T-cell (primary cell): Measurements from ENCODE around the gene CKAP4. TPM values are rescaled to one million over a fixed set of nuclear protein-coding genes. Genes with fewer than 3 reads are reported as not detected.

Source experiments
- ATAC-seq, 4 experiments: fragments of 200-7000 bp in 3 of 4; fragments of 150-1000 bp in 1 of 4; cut with Tn5 transposase; replicated peaks in 1 of 4; 1 replicate in 3 of 4; 2 replicates in 1 of 4; pipeline ENCODE4 v1.10.0; 2021; ENCODE audit warnings: moderate library complexity in 3 of 4, mild to moderate bottlenecking in 2 of 4, moderate number of reproducible peaks in 1 of 4
- CTCF ChIA-PET, 2 donors: fragments of 300-600 bp; sonication (Branson Sonifier 250); formaldehyde crosslinking; loops; one replicate each; lab custom pipeline; 2022; ENCODE audit warnings: antibody characterized with exemption in 2 of 2; lab: Charles Lee
- POLR2A ChIA-PET, 2 donors: fragments of 300-600 bp; sonication (Branson Sonifier 250); formaldehyde crosslinking; loops; one replicate each; lab custom pipeline; 2022; ENCODE audit warnings: antibody characterized with exemption in 2 of 2; lab: Charles Lee
- DNase-seq, 35 experiments: peaks; one replicate each; pipeline versions ENCODE4 v3.0.0 to v3.0.0-alpha.2; 2013 to 2023
- H3K27ac ChIP-seq: one replicate; pipeline ENCODE4 v1.5.1; 2013; ENCODE audit warnings: low read length
- H3K27me3 ChIP-seq, 2 experiments: replicated peaks in 1 of 2; 1 replicate in 1 of 2; 2 replicates in 1 of 2; pipeline versions ENCODE4 v1.6.1 to v1.7.0; 2013; ENCODE audit warnings: low read length in 1 of 2, mixed read lengths in 1 of 2; ENCODE audit not compliant: control insufficient read depth in 2 of 2, insufficient read depth in 2 of 2; ENCODE audit errors: extremely low read depth in 1 of 2
- H3K36me3 ChIP-seq, 2 donors: 1 replicate in 1 of 2; 2 replicates in 1 of 2; pipeline versions ENCODE4 v1.6.1 to v1.7.0; 2013; ENCODE audit warnings: low read length in 1 of 2; ENCODE audit not compliant: control insufficient read depth in 2 of 2, insufficient read depth in 1 of 2; ENCODE audit errors: extremely low read depth in 1 of 2
- H3K4me1 ChIP-seq, 2 experiments: 1 replicate in 1 of 2; 2 replicates in 1 of 2; pipeline versions ENCODE4 v1.6.1 to v1.7.0; 2013; ENCODE audit warnings: low read length in 2 of 2, mixed read lengths in 1 of 2; ENCODE audit not compliant: insufficient read depth in 2 of 2, control insufficient read depth in 1 of 2; ENCODE audit errors: extremely low read depth in 1 of 2
- H3K4me3 ChIP-seq, 2 donors: 1 replicate in 1 of 2; 2 replicates in 1 of 2; pipeline versions ENCODE4 v1.5.1 to v1.7.0; 2013; ENCODE audit warnings: mild to moderate bottlenecking in 2 of 2, low read length in 1 of 2, moderate library complexity in 1 of 2; ENCODE audit not compliant: control insufficient read depth in 1 of 2; ENCODE audit errors: extremely low read depth in 1 of 2
- H3K9me3 ChIP-seq: 2 replicates; pipeline ENCODE4 v1.7.0; 2013
- H3K27ac Mint-ChIP-seq, 2 donors: one replicate each; pipeline ENCODE4 v1.8.0; 2020 to 2021; ENCODE audit warnings: mild to moderate bottlenecking in 2 of 2, mixed read lengths in 2 of 2
- H3K27me3 Mint-ChIP-seq, 2 donors: one replicate each; pipeline ENCODE4 v1.8.0; 2021 to 2022; ENCODE audit warnings: mixed read lengths in 2 of 2
- H3K36me3 Mint-ChIP-seq: one replicate; pipeline ENCODE4 v1.8.0; 2021; ENCODE audit warnings: mixed read lengths
- H3K4me1 Mint-ChIP-seq, 3 donors: one replicate each; pipeline ENCODE4 v1.8.0; 2020 to 2022; ENCODE audit warnings: mixed read lengths in 3 of 3, mild to moderate bottlenecking in 1 of 3
- H3K4me3 Mint-ChIP-seq, 3 donors: one replicate each; pipeline ENCODE4 v1.8.0; 2020 to 2022; ENCODE audit warnings: mild to moderate bottlenecking in 3 of 3, mixed read lengths in 3 of 3, moderate library complexity in 3 of 3
- H3K9me3 Mint-ChIP-seq, 3 donors: one replicate each; pipeline ENCODE4 v1.8.0; 2020 to 2022; ENCODE audit warnings: mixed read lengths in 3 of 3
- WGBS: methylation state at CpG from one replicate; pipeline ENCODE4 v1.1.5; 2013; ENCODE audit warnings: missing lambda C conversion rate; ENCODE audit not compliant: insufficient coverage; 5-methylcytosine and 5-hydroxymethylcytosine counted together
- total RNA-seq, 35 experiments: library from RNA in 6 of 35; stranded (reverse) in 6 of 35; fragments of 120-200 nt in 1 of 35; gene quantifications; one replicate each; pipeline versions ENCODE4 v1.2.1 to v1.2.4 and lab custom pipeline; 2013 to 2026

Gene CKAP4, protein sequence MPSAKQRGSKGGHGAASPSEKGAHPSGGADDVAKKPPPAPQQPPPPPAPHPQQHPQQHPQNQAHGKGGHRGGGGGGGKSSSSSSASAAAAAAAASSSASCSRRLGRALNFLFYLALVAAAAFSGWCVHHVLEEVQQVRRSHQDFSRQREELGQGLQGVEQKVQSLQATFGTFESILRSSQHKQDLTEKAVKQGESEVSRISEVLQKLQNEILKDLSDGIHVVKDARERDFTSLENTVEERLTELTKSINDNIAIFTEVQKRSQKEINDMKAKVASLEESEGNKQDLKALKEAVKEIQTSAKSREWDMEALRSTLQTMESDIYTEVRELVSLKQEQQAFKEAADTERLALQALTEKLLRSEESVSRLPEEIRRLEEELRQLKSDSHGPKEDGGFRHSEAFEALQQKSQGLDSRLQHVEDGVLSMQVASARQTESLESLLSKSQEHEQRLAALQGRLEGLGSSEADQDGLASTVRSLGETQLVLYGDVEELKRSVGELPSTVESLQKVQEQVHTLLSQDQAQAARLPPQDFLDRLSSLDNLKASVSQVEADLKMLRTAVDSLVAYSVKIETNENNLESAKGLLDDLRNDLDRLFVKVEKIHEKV
- 10 to 100 TPM in 4 of 5 donors, 1 to 10 TPM in 1; 9.0 to 13.8 (median 11.7) TPM for total RNA-seq
- total RNA-seq (2013): 6.8 TPM
- 12.3 to 41.5 (median 20.6) reads per million in 29 experiments for total RNA-seq (lab: John Stamatoyannopoulos, UW)

DNA sequence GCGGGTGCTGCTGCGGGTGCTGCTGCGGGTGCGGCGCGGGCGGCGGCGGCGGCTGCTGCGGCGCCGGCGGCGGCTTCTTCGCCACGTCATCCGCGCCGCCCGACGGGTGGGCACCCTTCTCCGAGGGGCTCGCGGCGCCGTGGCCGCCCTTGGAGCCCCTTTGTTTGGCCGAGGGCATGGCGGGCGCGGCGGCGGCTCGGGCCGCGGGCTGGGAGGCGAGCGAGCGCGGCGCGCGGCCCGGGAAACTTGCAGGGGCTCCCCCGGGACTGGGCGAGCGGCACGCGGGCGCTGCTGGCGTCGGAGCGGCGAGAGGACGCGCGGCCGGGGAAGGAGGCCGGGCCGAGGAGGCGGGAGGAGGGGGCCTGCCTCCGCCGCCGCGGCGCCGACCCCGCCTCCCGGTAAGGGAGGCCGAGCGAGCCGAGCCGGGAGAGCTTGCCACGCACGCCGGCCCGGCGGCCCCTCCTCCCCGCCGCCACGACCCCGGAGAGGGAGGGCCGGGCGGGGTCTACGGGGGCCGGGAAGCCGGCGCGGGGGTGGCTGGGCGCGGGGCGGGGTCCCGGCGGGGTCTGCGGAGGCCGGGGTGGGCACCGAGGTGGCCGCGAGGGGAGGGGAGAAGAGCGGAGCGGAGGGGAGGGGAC lies at the start of gene CKAP4:
Gene CKAP4 (minus strand): TSS at position 347 of the 638 bp plus-strand sequence. CDS start 169 bp downstream, at position 178.
- DNase-seq (peak in 34 of 35 experiments; percentile 9 to 80 (median 40)), ATAC-seq (peak; percentile 62 to 76 (median 70))
- Mint-ChIP-seq H3K9me3 (no peaks in the 10 kb centered on the region), H3K4me1 (peaks cover 27 to 43% (median 40%) of the 10 kb centered on the region in 3 donors), H3K27ac (peak within 1 kb of the TSS; percentile 84 to 94), H3K4me3 (peak within 1 kb of the TSS; percentile 81 to 82 (median 82)), H3K27me3 (no peaks in the 10 kb centered on the region), H3K36me3 (peaks cover 2% of the 10 kb centered on the region)
- peak within 1 kb of the TSS; percentile 92 for H3K27ac ChIP-seq
- POLR2A ChIA-PET: interaction anchor here in 1 of 2 donors (1.6 kb wide), 1 partner anchor 54 kb away, joined by 10 read pairs; no protein-coding TSS in a partner anchor
- under 1% methylated on average over 92 of the region's 102 CpGs for WGBS
- no peaks in the 10 kb centered on the region for H3K27me3 ChIP-seq
- no peaks in the 10 kb centered on the region for H3K36me3 ChIP-seq
- H3K4me3 ChIP-seq: peak within 1 kb of the TSS; percentile 77 to 80
- no peaks in the 10 kb centered on the region for H3K9me3 ChIP-seq
- H3K4me1 ChIP-seq: peaks cover 3 to 25% of the 10 kb centered on the region in 2 experiments
- CTCF ChIA-PET: interaction anchor here in 1 of 2 donors (0.6 kb wide), 1 partner anchor 25 kb away, joined by 7 read pairs; no protein-coding TSS in a partner anchor

DNA sequence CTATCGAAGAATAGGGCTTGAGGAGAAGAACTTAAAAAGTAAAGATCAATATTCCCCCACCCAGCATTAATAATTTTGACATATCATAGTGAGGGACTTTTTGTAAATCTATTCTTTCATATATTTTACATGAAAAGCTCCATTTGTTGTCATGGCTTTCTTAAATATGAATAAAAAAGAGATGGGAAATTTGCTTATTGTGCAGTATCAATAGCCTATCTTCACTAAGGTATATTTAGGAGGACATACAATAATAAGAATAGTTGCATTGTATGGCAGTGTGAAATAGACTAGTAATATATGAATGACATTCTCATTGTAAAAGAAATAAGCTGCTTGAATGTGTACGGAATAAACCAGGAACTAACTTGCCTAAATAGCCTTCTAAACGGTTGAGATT lies 49.3 kb upstream of the CKAP4 start:
- Mint-ChIP-seq H3K9me3 (no peaks in the 10 kb centered on the region), H3K4me1 (peaks cover 21 to 32% (median 23%) of the 10 kb centered on the region in 3 donors), H3K4me3 (no peak overlapping the region), H3K36me3 (no peaks in the 10 kb centered on the region), H3K27ac (no peak overlapping the region), H3K27me3 (no peaks in the 10 kb centered on the region)
- H3K9me3 ChIP-seq: no peaks in the 10 kb centered on the region
- ATAC-seq (no peak), DNase-seq (no peak)
- H3K27me3 ChIP-seq: no peaks in the 10 kb centered on the region
- no CpG with 5 or more reads among the region's 3 CpGs for WGBS
- peaks cover 6 to 13% of the 10 kb centered on the region in 2 experiments for H3K4me1 ChIP-seq
- no peak overlapping the region for H3K27ac ChIP-seq
- H3K4me3 ChIP-seq: no peak overlapping the region
- POLR2A ChIA-PET: no interaction called here
- CTCF ChIA-PET: interaction anchor here in 1 of 2 donors (0.6 to 2.0 kb wide), 5 partner anchors 14 to 70 kb away, joined by 3 to 10 read pairs (median 3); no protein-coding TSS in a partner anchor
- H3K36me3 ChIP-seq: no peaks in the 10 kb centered on the region

DNA sequence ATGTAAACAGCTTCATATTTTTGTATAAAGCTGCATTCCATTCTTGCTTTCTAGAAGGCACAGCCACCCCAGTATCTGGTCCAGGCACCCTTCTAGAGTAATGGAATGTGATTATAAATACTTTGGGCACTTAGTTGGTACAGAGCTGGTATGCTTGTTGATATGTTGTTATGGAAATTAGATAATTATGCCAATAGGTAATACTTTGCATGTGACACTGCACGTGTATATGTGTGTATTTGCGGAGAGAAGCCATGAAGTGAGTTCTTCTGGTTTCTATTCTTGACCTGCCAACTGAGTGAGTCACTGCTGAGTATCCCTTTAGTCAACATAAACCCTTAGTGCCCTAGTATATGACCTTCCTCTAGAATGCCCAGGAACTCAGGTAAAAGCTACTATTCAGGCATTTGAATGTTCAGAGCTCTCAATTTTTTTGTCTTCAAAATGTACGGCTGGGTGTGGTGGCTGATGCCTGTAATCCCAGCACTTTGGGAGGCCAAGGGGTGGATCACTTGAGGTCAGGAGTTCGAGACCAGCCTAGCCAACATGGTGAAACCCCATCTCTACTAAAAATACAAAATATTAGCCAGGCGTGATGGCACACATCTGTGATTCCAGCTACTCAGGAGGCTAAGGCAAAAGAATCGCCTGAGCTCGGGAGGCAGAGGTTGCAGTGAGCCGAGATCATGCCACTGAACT lies 48.5 kb upstream of the CKAP4 start:
- Histone ChIP-seq H3K27ac (no peak overlapping the region), H3K27me3 (no peaks in the 10 kb centered on the region), H3K4me3 (no peak overlapping the region), H3K4me1 (peaks cover 6% of the 10 kb centered on the region in 2 experiments), H3K36me3 (no peaks in the 10 kb centered on the region), H3K9me3 (no peaks in the 10 kb centered on the region)
- ChIA-PET POLR2A (interaction anchor here in 1 of 2 donors (0.6 kb wide), 1 partner anchor 59 kb away, joined by 8 read pairs; no protein-coding TSS in a partner anchor), CTCF (interaction anchor here in 1 of 2 donors (0.5 to 1.4 kb wide), 4 partner anchors 15 to 59 kb away, joined by 3 read pairs; no protein-coding TSS in a partner anchor)
- ATAC-seq (no peak), DNase-seq (no peak)
- H3K9me3 Mint-ChIP-seq: no peaks in the 10 kb centered on the region
- WGBS: 80% methylated on average over 1 of the region's 8 CpGs
- H3K4me1 Mint-ChIP-seq: peaks cover 15 to 25% (median 17%) of the 10 kb centered on the region in 3 donors
- H3K27me3 Mint-ChIP-seq: no peaks in the 10 kb centered on the region
- no peaks in the 10 kb centered on the region for H3K36me3 Mint-ChIP-seq
- H3K27ac Mint-ChIP-seq: no peak overlapping the region
- no peak overlapping the region for H3K4me3 Mint-ChIP-seq

DNA sequence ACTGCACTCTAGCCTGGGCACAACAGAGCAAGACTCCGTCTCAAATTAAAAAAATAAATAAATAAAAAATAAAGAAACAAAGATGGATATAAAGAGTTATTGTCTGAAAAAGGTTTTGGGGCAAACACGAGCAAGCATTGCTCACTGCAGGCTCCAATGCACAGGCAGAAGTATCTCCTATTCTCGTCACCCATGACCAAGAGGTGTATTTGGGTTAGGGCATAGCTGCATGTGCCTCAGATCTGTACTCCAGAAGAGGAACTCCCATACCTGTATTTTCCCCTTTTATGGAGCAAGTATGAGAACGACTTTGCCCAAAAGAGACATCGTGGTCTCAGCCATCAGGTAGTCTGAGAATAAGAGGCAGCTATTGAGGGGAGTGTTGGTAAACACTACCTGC lies 44.5 kb upstream of the CKAP4 start:
- Histone ChIP-seq H3K4me3 (no peak overlapping the region), H3K4me1 (no peaks in the 10 kb centered on the region), H3K9me3 (no peaks in the 10 kb centered on the region), H3K27ac (no peak overlapping the region), H3K36me3 (no peaks in the 10 kb centered on the region), H3K27me3 (no peaks in the 10 kb centered on the region)
- Mint-ChIP-seq H3K9me3 (no peaks in the 10 kb centered on the region), H3K4me3 (no peak overlapping the region), H3K27me3 (no peaks in the 10 kb centered on the region), H3K36me3 (no peaks in the 10 kb centered on the region), H3K4me1 (peaks cover 2 to 5% (median 2%) of the 10 kb centered on the region in 3 donors), H3K27ac (no peak overlapping the region)
- ATAC-seq (no peak), DNase-seq (no peak)
- CTCF ChIA-PET: no interaction called here
- no CpG with 5 or more reads among the region's 5 CpGs for WGBS
- POLR2A ChIA-PET: no interaction called here

DNA sequence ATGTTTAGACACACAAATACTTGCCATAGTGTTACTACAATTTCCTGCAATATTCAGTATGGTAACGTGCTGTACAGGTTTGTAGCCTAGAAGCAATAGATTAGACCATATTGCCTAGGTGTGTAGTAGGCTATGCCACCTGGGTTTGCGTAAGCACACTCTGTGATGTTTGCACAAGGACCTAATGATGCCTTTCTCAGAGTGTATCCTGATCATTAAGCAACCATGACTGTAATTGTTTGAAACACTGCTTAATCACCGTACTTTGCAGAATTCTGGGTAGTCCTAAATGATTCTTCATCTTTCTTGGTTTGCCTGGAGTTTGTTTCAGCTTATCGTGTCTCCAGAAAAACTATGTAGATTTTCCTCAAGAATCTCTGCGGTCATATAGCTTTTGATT lies 43.5 kb upstream of the CKAP4 start:
- Histone ChIP-seq H3K27ac (no peak overlapping the region), H3K27me3 (peaks cover 0 to 4% of the 10 kb centered on the region in 2 experiments), H3K9me3 (no peaks in the 10 kb centered on the region), H3K4me3 (no peak overlapping the region), H3K36me3 (no peaks in the 10 kb centered on the region), H3K4me1 (no peaks in the 10 kb centered on the region)
- Mint-ChIP-seq H3K9me3 (no peaks in the 10 kb centered on the region), H3K27me3 (no peaks in the 10 kb centered on the region), H3K27ac (no peak overlapping the region), H3K4me3 (no peak overlapping the region), H3K36me3 (no peaks in the 10 kb centered on the region), H3K4me1 (peaks cover 0 to 3% (median 0%) of the 10 kb centered on the region in 3 donors)
- WGBS: 86% methylated on average over 2 of the region's 5 CpGs
- CTCF ChIA-PET: interaction anchor here in 1 of 2 donors (1.7 kb wide), 1 partner anchor 67 kb away, joined by 4 read pairs; no protein-coding TSS in a partner anchor
- POLR2A ChIA-PET: interaction anchor here in 1 of 2 donors (1.2 kb wide), 1 partner anchor 10 kb away, joined by 3 read pairs; no protein-coding TSS in a partner anchor
- no peak for DNase-seq
- ATAC-seq: no peak
